Rectal smooth muscle tissue (tissue), 1 donor: ENCODE measurements around the gene ARMC9.
A peak's percentile ranks its signal among the peaks of the same experiment; 100 is the strongest.
"Not testable (repeated sequence)": the region's sequence is repeated elsewhere in the genome, so short reads cannot be mapped to it uniquely, and the experiment has no call there.

Experiments
- H3K27ac ChIP-seq: one replicate; pipeline ENCODE4 v1.7.0; 2013; ENCODE audit warnings: low read depth, low read length, inconsistent platforms
- H3K27me3 ChIP-seq: one replicate; pipeline ENCODE4 v1.7.0; 2013; ENCODE audit warnings: low read length; ENCODE audit not compliant: control insufficient read depth, insufficient read depth
- H3K36me3 ChIP-seq: one replicate; pipeline ENCODE4 v1.7.0; 2013; ENCODE audit warnings: low read length; ENCODE audit not compliant: control insufficient read depth, insufficient read depth
- H3K4me1 ChIP-seq: one replicate; pipeline ENCODE4 v1.7.0; 2013; ENCODE audit warnings: low read length; ENCODE audit not compliant: control insufficient read depth, insufficient read depth
- H3K4me3 ChIP-seq: one replicate; pipeline ENCODE4 v1.7.0; 2013; ENCODE audit warnings: low read length
- H3K9ac ChIP-seq: one replicate; pipeline ENCODE4 v1.7.0; 2013; ENCODE audit warnings: low read length

Gene ARMC9

DNA sequence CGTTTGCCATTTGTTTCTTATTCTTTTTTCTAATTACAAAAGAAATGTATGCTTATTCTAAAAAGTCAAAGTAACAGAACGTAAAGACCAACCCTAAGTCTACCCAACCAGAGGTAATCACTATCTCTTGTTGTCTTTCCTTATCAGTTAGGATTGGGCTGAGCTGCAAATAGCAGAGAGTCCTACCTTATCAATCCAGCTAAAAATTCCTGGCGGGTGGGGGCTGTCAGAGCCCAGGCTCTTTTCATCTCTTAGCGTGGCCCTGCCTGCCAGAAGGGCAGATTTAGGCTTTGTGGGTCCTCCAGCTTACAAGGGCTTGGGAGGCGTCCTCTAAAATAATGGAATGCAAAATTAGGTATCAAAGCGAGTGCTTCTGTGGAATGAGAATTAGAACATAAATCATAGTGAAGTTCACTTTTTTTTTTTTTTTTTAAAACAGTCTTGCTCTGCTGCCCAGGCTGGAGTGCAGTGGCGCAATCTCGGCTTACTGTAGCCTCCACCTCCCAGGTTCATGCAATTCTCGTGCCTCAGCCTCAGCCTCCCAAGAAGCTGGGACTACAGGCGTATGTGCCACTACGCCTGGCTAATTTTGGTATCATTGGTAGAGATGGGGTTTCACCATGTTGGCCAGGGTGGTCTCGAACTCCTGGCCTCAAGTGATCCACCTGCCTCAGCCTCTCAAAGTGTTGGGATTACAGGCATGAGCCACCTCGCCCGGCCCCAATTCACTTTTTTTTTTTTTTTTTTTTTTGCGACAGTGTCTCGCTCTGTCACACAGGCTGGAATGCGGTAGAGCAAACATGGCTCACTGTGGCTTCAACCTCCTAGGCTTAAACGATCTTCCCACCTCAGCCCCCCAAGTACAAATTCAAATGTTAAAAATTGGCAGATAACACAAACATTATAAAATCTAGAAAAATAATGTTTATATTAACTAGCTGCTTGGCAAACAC lies 139.7 kb downstream of the ARMC9 start:
- Histone ChIP-seq H3K4me3 (no peak overlapping the region), H3K27me3 (no peaks in the 10 kb centered on the region), H3K27ac (no peak overlapping the region), H3K36me3 (no peaks in the 10 kb centered on the region), H3K9ac (no peak overlapping the region), H3K4me1 (no peaks in the 10 kb centered on the region)

DNA sequence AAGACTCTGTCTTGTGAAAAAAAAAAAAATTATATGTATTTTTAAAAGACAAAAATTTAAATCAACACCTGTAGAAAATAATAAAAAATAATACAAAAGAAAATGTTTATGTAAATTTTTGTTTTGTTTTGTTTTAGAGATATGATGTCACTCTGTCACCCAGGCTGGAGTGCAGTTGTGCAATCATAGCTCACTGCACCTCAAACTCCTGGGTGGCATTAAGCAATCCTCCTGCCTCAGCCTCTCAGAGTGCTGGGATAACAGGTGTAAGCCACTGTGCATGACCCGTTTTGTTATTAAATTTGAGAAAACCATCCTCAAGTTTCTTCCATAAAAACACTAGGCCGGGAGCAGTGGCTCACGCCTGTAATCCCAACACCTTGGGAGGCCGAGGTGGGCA lies 140.9 kb downstream of the ARMC9 start:
- no peaks in the 10 kb centered on the region for H3K27me3 ChIP-seq
- no peak overlapping the region for H3K27ac ChIP-seq
- H3K36me3 ChIP-seq: no peaks in the 10 kb centered on the region
- H3K4me1 ChIP-seq: no peaks in the 10 kb centered on the region
- no peak overlapping the region for H3K4me3 ChIP-seq
- no peak overlapping the region for H3K9ac ChIP-seq

DNA sequence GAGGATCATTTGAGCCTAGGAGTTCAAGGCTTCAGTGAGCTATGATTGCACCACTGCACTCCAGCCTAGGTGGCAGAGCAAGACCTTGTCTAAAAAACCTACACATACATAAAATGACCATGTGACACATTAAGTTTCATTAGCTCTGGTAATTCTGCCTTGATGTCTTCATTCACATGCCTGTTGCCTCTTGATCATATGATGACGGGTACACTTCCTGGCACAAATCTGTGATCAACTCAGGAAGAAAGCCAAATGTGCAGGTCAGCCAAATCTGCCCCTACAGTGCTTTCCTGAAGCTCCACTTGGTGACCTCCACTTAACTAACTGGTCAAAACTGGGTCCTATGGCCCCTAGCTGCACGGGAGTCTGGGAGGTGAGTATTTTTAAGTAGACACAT lies 142.7 kb downstream of the ARMC9 start:
- Histone ChIP-seq H3K4me3 (no peak overlapping the region), H3K27ac (no peak overlapping the region), H3K4me1 (no peaks in the 10 kb centered on the region), H3K9ac (no peak overlapping the region), H3K27me3 (no peaks in the 10 kb centered on the region), H3K36me3 (no peaks in the 10 kb centered on the region)

DNA sequence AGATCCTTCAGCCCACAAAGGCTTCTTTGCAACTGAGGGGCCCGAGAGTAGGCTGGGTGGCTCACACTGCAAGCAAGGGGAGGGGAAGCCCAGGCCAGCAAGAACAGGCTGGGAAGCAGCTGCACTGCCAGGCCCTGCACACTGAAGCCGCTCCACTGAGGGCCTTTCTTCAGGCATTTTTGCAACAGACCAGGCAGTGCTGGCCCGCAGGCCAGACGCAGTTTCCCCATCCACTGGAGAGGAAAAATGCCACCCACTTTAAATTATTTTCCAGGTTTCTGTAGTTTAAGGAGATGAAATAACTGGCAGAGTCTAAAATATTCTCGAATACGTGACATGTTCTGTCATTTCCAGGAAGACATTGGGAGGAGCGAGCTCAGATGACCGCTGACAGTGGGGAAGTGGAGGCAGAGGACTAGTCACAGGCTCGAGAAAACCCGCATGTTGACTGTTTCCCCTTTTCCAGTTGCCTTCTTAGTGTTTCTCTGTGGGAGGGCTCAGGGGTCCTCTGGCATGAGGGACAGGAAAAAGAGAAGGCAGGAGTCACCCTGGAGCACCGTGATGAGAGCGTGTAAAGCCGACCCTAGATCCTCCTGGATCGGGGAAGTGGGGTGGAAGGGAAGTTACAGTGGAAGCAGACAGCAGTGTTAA lies 143.8 kb downstream of the ARMC9 start:
- Histone ChIP-seq H3K9ac (no peak overlapping the region), H3K27ac (no peak overlapping the region), H3K36me3 (no peaks in the 10 kb centered on the region), H3K4me3 (no peak overlapping the region), H3K27me3 (no peaks in the 10 kb centered on the region), H3K4me1 (no peaks in the 10 kb centered on the region)

GRCh38 chr2:231343006-231343710 lies 144.7 kb downstream of the ARMC9 start:
- Histone ChIP-seq H3K9ac (no peak overlapping the region), H3K4me3 (no peak overlapping the region), H3K36me3 (no peaks in the 10 kb centered on the region), H3K27ac (no peak overlapping the region), H3K27me3 (no peaks in the 10 kb centered on the region), H3K4me1 (no peaks in the 10 kb centered on the region)

GRCh38 chr2:231343988-231344387 lies 145.6 kb downstream of the ARMC9 start:
- Histone ChIP-seq H3K36me3 (no peaks in the 10 kb centered on the region), H3K27me3 (no peaks in the 10 kb centered on the region), H3K4me3 (no peak overlapping the region), H3K9ac (no peak overlapping the region), H3K4me1 (peaks cover 3% of the 10 kb centered on the region), H3K27ac (no peak overlapping the region)

DNA sequence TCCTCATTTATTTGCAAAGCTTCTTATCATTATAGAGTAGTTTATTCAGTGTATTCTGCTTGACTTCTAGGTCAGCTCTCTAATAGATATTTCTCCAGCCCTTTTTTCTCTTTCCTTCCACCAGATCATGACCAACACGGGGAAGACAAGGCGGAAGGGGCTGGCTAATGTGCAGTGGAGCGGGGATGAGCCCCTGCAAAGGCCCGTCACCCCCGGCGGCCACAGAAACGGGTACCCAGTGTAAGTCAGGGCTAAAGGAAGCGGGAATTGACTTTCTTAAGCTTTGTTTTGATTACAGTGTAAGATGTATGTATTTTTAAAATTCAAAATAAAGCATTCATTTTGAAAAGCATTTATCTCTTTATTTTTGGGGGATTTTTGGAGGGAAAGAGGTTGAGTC lies 146.4 kb downstream of the ARMC9 start:
- Histone ChIP-seq H3K36me3 (no peaks in the 10 kb centered on the region), H3K4me1 (peaks cover 3% of the 10 kb centered on the region), H3K27ac (no peak overlapping the region), H3K4me3 (no peak overlapping the region), H3K9ac (no peak overlapping the region), H3K27me3 (no peaks in the 10 kb centered on the region)

DNA sequence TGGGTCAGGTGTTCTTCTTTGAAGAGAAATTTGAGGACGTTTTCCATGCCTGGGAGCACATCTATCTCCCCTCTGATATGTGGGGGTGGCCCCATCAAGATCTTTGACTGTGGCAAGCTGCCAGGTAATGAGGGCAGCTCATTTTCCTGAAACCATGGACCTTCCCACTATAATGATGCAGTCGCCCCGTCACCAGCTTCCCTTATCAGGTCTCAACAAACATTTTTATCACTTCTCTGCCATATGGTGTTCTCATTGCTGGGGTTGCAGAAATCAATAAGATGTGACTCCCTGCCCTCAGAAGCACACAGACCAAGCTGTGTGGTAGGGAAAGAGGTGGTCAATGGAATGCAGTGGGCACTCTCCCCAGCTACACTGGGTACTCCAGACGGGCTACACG lies 148.7 kb downstream of the ARMC9 start:
- Histone ChIP-seq H3K4me1 (peaks cover 3% of the 10 kb centered on the region), H3K27ac (no peak overlapping the region), H3K27me3 (no peaks in the 10 kb centered on the region), H3K36me3 (no peaks in the 10 kb centered on the region), H3K9ac (no peak overlapping the region), H3K4me3 (no peak overlapping the region)

- no peak overlapping the region for H3K4me3 ChIP-seq
- H3K27ac ChIP-seq: no peak overlapping the region
- H3K4me1 ChIP-seq: peaks cover 3% of the 10 kb centered on the region
- no peaks in the 10 kb centered on the region for H3K36me3 ChIP-seq
- no peaks in the 10 kb centered on the region for H3K27me3 ChIP-seq
- H3K9ac ChIP-seq: no peak overlapping the region
These were observed 149.2 kb downstream of the ARMC9 start for GRCh38 chr2:231347638-231348037.

GRCh38 chr2:231348173-231348572 lies 149.7 kb downstream of the ARMC9 start:
- H3K9ac ChIP-seq: no peak overlapping the region
- no peak overlapping the region for H3K27ac ChIP-seq
- no peaks in the 10 kb centered on the region for H3K27me3 ChIP-seq

GRCh38 chr2:231348704-231349373 lies 150.4 kb downstream of the ARMC9 start:
- H3K4me3 ChIP-seq: no peak overlapping the region
- H3K9ac ChIP-seq: no peak overlapping the region
- H3K27me3 ChIP-seq: no peaks in the 10 kb centered on the region
- H3K4me1 ChIP-seq: peaks cover 3% of the 10 kb centered on the region
- H3K27ac ChIP-seq: peak overlapping the region; percentile 45
- H3K36me3 ChIP-seq: no peaks in the 10 kb centered on the region

More at GRCh38 chr2:231348173-231348572, 149.7 kb downstream of the ARMC9 start:
- Histone ChIP-seq H3K4me3 (no peak overlapping the region), H3K4me1 (peaks cover 3% of the 10 kb centered on the region), H3K36me3 (no peaks in the 10 kb centered on the region)

DNA sequence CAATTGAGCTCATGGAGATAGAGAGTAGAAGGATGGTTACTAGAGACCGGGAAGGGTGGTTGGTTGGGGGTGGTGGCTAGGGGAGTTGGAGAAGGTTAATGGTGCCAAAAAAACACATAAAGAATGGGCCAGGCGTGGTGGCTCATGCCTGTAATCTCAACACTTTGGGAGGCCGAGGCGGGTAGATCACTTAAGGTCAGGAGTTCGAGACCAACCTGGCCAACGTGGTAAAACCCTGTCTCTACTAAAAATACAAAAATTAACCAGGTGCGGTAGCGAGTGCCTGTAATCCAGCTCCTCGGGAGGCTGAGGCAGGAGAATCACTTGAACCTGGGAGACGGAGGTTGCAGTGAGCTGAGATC lies 150.9 kb downstream of the ARMC9 start:
- H3K27ac ChIP-seq, H3K4me3 ChIP-seq, H3K36me3 ChIP-seq, H3K27me3 ChIP-seq, H3K9ac ChIP-seq, H3K4me1 ChIP-seq: not testable (repeated sequence)
